DOHH2 (cell line): ENCODE measurements around the gene UBE2D3.

Experiments
- H3F3A ChIP-seq: fragments of 200-600 bp; sonication (generic), shearing (Covaris generic); 2 replicates; pipeline ENCODE4 v1.6.0; 2016; ENCODE audit warnings: antibody characterized with exemption, mild to moderate bottlenecking; ENCODE audit not compliant: control insufficient read depth, insufficient read depth
- H3K27ac ChIP-seq: fragments of 200-600 bp; sonication (generic); 2 replicates; pipeline ENCODE4 v1.5.1; 2014; ENCODE audit warnings: low read depth, mild to moderate bottlenecking, low read length, moderate library complexity
- H3K27me3 ChIP-seq: fragments of 200-600 bp; sonication (generic); 2 replicates; pipeline ENCODE4 v1.6.1; 2014; ENCODE audit warnings: mild to moderate bottlenecking, low read length, mixed read lengths; ENCODE audit not compliant: control insufficient read depth
- H3K36me3 ChIP-seq: fragments of 200-600 bp; sonication (generic); 2 replicates; pipeline ENCODE4 v1.6.1; 2014; ENCODE audit warnings: mild to moderate bottlenecking, low read length, moderate library complexity, mixed read lengths; ENCODE audit not compliant: control insufficient read depth
- H3K4me1 ChIP-seq: fragments of 200-600 bp; sonication (generic); 2 replicates; pipeline ENCODE4 v1.6.1; 2014; ENCODE audit warnings: mild to moderate bottlenecking, low read length, mixed read lengths; ENCODE audit not compliant: control insufficient read depth
- H3K4me2 ChIP-seq: fragments of 200-600 bp; sonication (generic); 2 replicates; pipeline ENCODE4 v1.6.0; 2014; ENCODE audit warnings: mild to moderate bottlenecking, low read length, moderate library complexity
- H3K4me3 ChIP-seq: fragments of 200-600 bp; sonication (generic); 2 replicates; pipeline ENCODE4 v1.5.1; 2014; ENCODE audit warnings: mild to moderate bottlenecking, low read length, mixed read lengths
- H3K79me2 ChIP-seq: fragments of 200-600 bp; sonication (generic); 2 replicates; pipeline ENCODE4 v1.6.1; 2014; ENCODE audit warnings: mild to moderate bottlenecking, low read length, mixed read lengths; ENCODE audit not compliant: control insufficient read depth
- H3K9me2 ChIP-seq: fragments of 200-600 bp; sonication (generic); replicated peaks from 2 replicates; pipeline ENCODE4 v1.6.1; 2014; ENCODE audit warnings: mild to moderate bottlenecking, low read length, mixed read lengths; ENCODE audit not compliant: control insufficient read depth
- H3K9me3 ChIP-seq: fragments of 200-600 bp; sonication (generic); 2 replicates; pipeline ENCODE4 v1.6.1; 2014; ENCODE audit warnings: antibody characterized with exemption, low read length, mixed read lengths; ENCODE audit not compliant: control insufficient read depth, insufficient read depth
- H4K20me1 ChIP-seq: fragments of 200-600 bp; sonication (generic); 2 replicates; pipeline ENCODE4 v1.6.0; 2014; ENCODE audit warnings: low read depth, mild to moderate bottlenecking, antibody characterized with exemption, low read length, moderate library complexity; ENCODE audit not compliant: control insufficient read depth, insufficient read depth
- EZH2phosphoT487 ChIP-seq: fragments of 200-600 bp; sonication (generic); IDR thresholded peaks from 2 replicates; pipeline ENCODE4 v1.6.1; 2017; ENCODE audit warnings: borderline replicate concordance, mild to moderate bottlenecking, antibody characterized with exemption, low read length, moderate library complexity, mixed read lengths
- TF ChIP-seq, protein P1 (sequence below): fragments of 200-600 bp; sonication (generic); IDR thresholded peaks from one replicate; pipeline ENCODE4 v1.5.1; 2014; ENCODE audit warnings: antibody characterized with exemption, mild to moderate bottlenecking, low read depth, low read length; ENCODE audit not compliant: poor library complexity, severe bottlenecking

The UBE2D3 gene

GRCh38 chr4:102792361-102792936 is 34.9 kb downstream of the UBE2D3 start:
- TF ChIP-seq EZH2phosphoT487 = no peak
- TF ChIP-seq, protein P1, sequence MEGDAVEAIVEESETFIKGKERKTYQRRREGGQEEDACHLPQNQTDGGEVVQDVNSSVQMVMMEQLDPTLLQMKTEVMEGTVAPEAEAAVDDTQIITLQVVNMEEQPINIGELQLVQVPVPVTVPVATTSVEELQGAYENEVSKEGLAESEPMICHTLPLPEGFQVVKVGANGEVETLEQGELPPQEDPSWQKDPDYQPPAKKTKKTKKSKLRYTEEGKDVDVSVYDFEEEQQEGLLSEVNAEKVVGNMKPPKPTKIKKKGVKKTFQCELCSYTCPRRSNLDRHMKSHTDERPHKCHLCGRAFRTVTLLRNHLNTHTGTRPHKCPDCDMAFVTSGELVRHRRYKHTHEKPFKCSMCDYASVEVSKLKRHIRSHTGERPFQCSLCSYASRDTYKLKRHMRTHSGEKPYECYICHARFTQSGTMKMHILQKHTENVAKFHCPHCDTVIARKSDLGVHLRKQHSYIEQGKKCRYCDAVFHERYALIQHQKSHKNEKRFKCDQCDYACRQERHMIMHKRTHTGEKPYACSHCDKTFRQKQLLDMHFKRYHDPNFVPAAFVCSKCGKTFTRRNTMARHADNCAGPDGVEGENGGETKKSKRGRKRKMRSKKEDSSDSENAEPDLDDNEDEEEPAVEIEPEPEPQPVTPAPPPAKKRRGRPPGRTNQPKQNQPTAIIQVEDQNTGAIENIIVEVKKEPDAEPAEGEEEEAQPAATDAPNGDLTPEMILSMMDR = no peak
- peaks cover 3% of the 10 kb centered on the region; the same call in 1 of the 2 replicates for H3K4me1 ChIP-seq
- H3K9me3 ChIP-seq = no peaks in the 10 kb centered on the region
- no peak overlapping the region for H3K4me3 ChIP-seq
- no peaks in the 10 kb centered on the region; the same call in 1 of the 2 replicates for H4K20me1 ChIP-seq
- H3F3A ChIP-seq = peaks cover 48% of the 10 kb centered on the region
- peaks cover 25% of the 10 kb centered on the region for H3K36me3 ChIP-seq
- H3K27ac ChIP-seq = no peak overlapping the region
- no peaks in the 10 kb centered on the region for H3K9me2 ChIP-seq
- H3K27me3 ChIP-seq = no peaks in the 10 kb centered on the region
- no peaks in the 10 kb centered on the region for H3K79me2 ChIP-seq
- no peak overlapping the region for H3K4me2 ChIP-seq

DNA sequence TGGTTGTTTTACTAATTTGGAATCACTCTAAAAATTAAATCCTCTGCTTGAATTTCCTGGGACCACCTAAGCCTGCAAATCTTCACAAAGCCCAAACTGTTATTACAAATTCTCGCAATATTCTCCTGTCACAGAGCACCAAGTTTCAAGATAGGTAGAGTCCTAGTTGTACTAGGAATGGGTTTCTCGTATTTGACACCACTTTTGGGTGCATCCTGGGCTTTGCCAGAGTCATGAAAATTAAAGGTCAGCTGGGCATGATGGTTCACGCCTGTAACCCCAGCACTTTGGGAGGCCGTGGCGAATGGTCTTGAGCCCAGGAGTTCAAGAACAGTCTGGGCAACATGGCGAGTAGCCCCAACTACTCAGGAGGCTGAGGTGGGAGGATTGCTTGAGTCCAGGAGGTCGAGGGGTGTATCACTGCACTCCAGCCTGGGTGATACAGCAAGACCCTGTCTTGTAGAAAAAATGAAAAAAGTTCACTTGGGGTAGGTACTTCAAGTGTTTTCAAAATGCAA is 36.0 kb downstream of the UBE2D3 start:
- Histone ChIP-seq H3F3A (peaks cover 46% of the 10 kb centered on the region), H3K9me3 (no peaks in the 10 kb centered on the region), H3K27ac (no peak overlapping the region)

DNA sequence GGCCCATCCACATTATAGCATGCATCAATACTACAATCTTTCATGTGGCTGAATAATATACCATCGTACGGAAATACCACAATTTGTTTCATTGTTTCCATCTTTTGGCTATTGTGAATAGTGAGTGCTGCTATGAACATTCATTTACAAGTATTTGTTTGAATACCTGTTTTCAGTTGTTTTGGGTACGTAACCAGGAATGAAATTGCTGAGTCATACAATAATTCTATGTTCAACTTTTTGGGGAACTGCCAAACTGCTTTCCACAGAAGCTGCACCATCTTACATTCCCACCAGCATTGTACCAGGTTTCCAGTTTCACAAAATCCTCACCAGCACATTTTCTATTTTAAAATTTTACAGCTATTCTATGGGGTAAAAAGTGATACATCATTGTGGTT is 38.0 kb downstream of the UBE2D3 start:
- H3F3A ChIP-seq = peaks cover 38% of the 10 kb centered on the region
- no peaks in the 10 kb centered on the region for H3K79me2 ChIP-seq
- H3K36me3 ChIP-seq = no peaks in the 10 kb centered on the region
- H3K27me3 ChIP-seq = no peaks in the 10 kb centered on the region
- no peak overlapping the region for H3K4me2 ChIP-seq
- TF ChIP-seq EZH2phosphoT487 = no peak
- TF ChIP-seq, protein P1 = no peak
- no peaks in the 10 kb centered on the region for H3K9me2 ChIP-seq
- no peaks in the 10 kb centered on the region; the same call in 1 of the 2 replicates for H4K20me1 ChIP-seq
- peaks cover 3% of the 10 kb centered on the region; the same call in 1 of the 2 replicates for H3K4me1 ChIP-seq
- no peak overlapping the region for H3K27ac ChIP-seq
- no peak overlapping the region for H3K4me3 ChIP-seq
- H3K9me3 ChIP-seq = no peaks in the 10 kb centered on the region

More for the DNA sequence above, 36.0 kb downstream of the UBE2D3 start:
- H3K4me2 ChIP-seq = no peak overlapping the region
- peaks cover 14% of the 10 kb centered on the region for H3K36me3 ChIP-seq
- no peak for TF ChIP-seq EZH2phosphoT487
- TF ChIP-seq, protein P1 = no peak
- H3K4me3 ChIP-seq = no peak overlapping the region
- H4K20me1 ChIP-seq = no peaks in the 10 kb centered on the region; the same call in 1 of the 2 replicates
- no peaks in the 10 kb centered on the region for H3K79me2 ChIP-seq
- no peaks in the 10 kb centered on the region for H3K27me3 ChIP-seq
- peaks cover 3% of the 10 kb centered on the region; the same call in 1 of the 2 replicates for H3K4me1 ChIP-seq
- no peaks in the 10 kb centered on the region for H3K9me2 ChIP-seq
